Measurements from ENCODE around the gene TP63.

The TP63 gene

DNA sequence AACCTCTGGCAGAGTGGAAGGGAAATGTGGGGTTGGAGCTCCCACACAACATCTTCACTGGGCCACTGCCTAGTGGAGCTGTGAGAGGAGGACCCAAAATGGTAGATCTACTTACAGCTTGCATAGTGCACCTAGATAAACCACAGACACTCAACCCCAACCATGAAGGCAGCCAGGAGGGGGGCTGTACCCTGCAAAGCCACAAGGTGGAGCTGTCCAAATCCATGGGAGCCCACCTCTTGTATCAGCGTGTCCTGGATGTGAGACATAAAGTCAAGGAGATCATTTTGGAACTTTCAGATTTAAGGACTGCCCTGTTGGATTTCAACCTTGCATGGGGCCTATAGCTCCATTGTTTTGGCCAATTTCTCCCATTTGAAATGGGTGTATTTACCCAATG is 20.9 kb downstream of the TP63 start:
- TF ChIP-seq EP300 (IDR thresholded peaks at IDR 0.05; ENCODE audit: borderline replicate concordance), result no peak
- peak; percentile 53 for TF ChIP-seq RAD21 (IDR thresholded peaks at IDR 0.05; ENCODE audit: low read depth)

GRCh38 chr3:189655617-189656016 is 24.4 kb downstream of the TP63 start:
- TF ChIP-seq EGR1 (IDR thresholded peaks at IDR 0.05) (no peak), EP300 (IDR thresholded peaks at IDR 0.05; ENCODE audit: borderline replicate concordance) (no peak), NFIC (IDR thresholded peaks at IDR 0.05) (no peak), TAF1 (IDR thresholded peaks at IDR 0.05; ENCODE audit: low read depth) (no peak), ZBTB7A (IDR thresholded peaks at IDR 0.05; ENCODE audit: low read depth) (no peak), RAD21 (IDR thresholded peaks at IDR 0.05; ENCODE audit: low read depth) (no peak), CEBPB (IDR thresholded peaks at IDR 0.05) (no peak), CREB1 (IDR thresholded peaks at IDR 0.05; ENCODE audit: low read depth) (no peak), YY1 (IDR thresholded peaks at IDR 0.05; ENCODE audit: low read depth) (no peak), FOXM1 (IDR thresholded peaks at IDR 0.05; ENCODE audit: borderline replicate concordance, low read depth) (no peak), REST (IDR thresholded peaks at IDR 0.05; ENCODE audit: low read depth) (no peak), TCF12 (IDR thresholded peaks at IDR 0.05; ENCODE audit: low read depth) (no peak), TEAD4 (IDR thresholded peaks at IDR 0.05) (no peak)
- TF ChIP-seq, protein P1, sequence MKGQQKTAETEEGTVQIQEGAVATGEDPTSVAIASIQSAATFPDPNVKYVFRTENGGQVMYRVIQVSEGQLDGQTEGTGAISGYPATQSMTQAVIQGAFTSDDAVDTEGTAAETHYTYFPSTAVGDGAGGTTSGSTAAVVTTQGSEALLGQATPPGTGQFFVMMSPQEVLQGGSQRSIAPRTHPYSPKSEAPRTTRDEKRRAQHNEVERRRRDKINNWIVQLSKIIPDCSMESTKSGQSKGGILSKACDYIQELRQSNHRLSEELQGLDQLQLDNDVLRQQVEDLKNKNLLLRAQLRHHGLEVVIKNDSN (IDR thresholded peaks at IDR 0.05), result no peak
- TF ChIP-seq, protein P2, sequence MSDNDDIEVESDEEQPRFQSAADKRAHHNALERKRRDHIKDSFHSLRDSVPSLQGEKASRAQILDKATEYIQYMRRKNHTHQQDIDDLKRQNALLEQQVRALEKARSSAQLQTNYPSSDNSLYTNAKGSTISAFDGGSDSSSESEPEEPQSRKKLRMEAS (IDR thresholded peaks at IDR 0.05), result no peak

DNA sequence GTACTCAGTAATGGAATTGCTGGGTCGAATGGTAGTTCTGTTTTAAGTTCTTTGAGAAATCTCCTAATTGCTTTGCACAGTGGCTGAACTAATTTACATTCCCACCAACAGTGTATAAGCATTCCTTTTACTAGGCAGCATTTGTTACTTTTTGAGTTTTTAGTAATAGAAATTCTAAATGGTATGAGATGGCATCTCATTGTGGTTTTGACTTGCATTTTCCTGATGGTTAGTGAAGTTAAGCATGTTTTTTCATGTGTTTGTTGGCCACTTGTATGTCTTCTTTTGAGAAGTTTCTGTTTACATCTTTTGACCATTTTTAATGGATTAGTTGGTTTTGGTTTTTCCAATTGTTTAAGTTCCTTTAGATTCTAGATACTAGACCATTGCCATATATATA is 28.4 kb downstream of the TP63 start:
- no peak for TF ChIP-seq YY1 (IDR thresholded peaks at IDR 0.05; ENCODE audit: low read depth)
- TF ChIP-seq CEBPB (IDR thresholded peaks at IDR 0.05), result no peak
- TF ChIP-seq ZBTB7A (IDR thresholded peaks at IDR 0.05; ENCODE audit: low read depth), result no peak
- TF ChIP-seq TAF1 (IDR thresholded peaks at IDR 0.05; ENCODE audit: low read depth), result no peak
- no peak for TF ChIP-seq RAD21 (IDR thresholded peaks at IDR 0.05; ENCODE audit: low read depth)
- no peak for TF ChIP-seq EGR1 (IDR thresholded peaks at IDR 0.05)
- TF ChIP-seq REST (IDR thresholded peaks at IDR 0.05; ENCODE audit: low read depth), result no peak
- no peak for TF ChIP-seq CREB1 (IDR thresholded peaks at IDR 0.05; ENCODE audit: low read depth)
- TF ChIP-seq TEAD4 (IDR thresholded peaks at IDR 0.05), result no peak
- TF ChIP-seq, protein P2 (IDR thresholded peaks at IDR 0.05), result no peak
- no peak for TF ChIP-seq FOXM1 (IDR thresholded peaks at IDR 0.05; ENCODE audit: borderline replicate concordance, low read depth)
- TF ChIP-seq, protein P1 (IDR thresholded peaks at IDR 0.05), result no peak
- TF ChIP-seq NFIC (IDR thresholded peaks at IDR 0.05), result no peak
- no peak for TF ChIP-seq EP300 (IDR thresholded peaks at IDR 0.05; ENCODE audit: borderline replicate concordance)
- no peak for TF ChIP-seq TCF12 (IDR thresholded peaks at IDR 0.05; ENCODE audit: low read depth)

GRCh38 chr3:189664311-189664710 is 33.1 kb downstream of the TP63 start:
- TF ChIP-seq CEBPB (IDR thresholded peaks at IDR 0.05) (peak; percentile 86), RAD21 (IDR thresholded peaks at IDR 0.05; ENCODE audit: low read depth) (no peak; the same call in 1 of the 2 replicates)

DNA sequence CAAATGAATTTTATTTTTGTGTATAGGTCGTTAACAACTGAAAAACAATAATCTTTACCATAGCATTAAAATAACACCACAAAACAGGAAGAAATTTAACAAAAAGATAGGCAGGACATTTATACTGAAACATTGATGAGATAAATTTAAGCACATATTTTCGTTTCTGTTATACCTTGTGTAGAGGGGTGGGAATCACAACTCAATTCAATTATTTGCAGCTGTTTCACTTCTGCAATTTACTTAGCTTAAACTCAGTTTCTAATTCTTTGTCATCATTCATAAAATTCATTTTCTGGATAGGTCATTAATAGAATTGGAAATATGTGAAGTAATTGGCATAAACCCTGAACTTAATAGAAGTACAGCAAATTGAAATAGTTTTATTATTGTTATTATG is 42.3 kb downstream of the TP63 start:
- no peak for TF ChIP-seq TCF12 (IDR thresholded peaks at IDR 0.05; ENCODE audit: low read depth)
- TF ChIP-seq, protein P2 (IDR thresholded peaks at IDR 0.05), result no peak

- TF ChIP-seq EP300 (IDR thresholded peaks at IDR 0.05; ENCODE audit: borderline replicate concordance) (no peak), TEAD4 (IDR thresholded peaks at IDR 0.05) (no peak)
- TF ChIP-seq, protein P1 (IDR thresholded peaks at IDR 0.05), result no peak
Observed at GRCh38 chr3:189674249-189674913, 43.2 kb downstream of the TP63 start.
